Lower leg skin (tissue), 4 donors: ENCODE measurements around the gene C6. TPM values are rescaled to one million over a fixed set of nuclear protein-coding genes. Genes with fewer than 3 reads are reported as not detected.
"Not testable (repeated sequence)": the region's sequence is repeated elsewhere in the genome, so short reads cannot be mapped to it uniquely, and the experiment has no call there.

ENCODE experiments used
- DNase-seq, 2 donors: peaks; one replicate each; pipeline ENCODE4 v3.0.0-alpha.2; 2019; ENCODE audit warnings: low spot score in 2 of 2
- H3K4me3 ChIP-seq: fragments of 200-600 bp; sonication (generic); 2 replicates; pipeline ENCODE4 v1.5.1; 2017; ENCODE audit warnings: mild to moderate bottlenecking, low read depth; ENCODE audit not compliant: poor library complexity, severe bottlenecking
- CTCF ChIP-seq, 3 donors: fragments of 450-650 bp; IDR thresholded peaks; one replicate each; pipeline ENCODE4 v1.5.1; 2016; ENCODE audit warnings: antibody characterized with exemption in 3 of 3, mild to moderate bottlenecking in 3 of 3, moderate library complexity in 2 of 3
- POLR2A ChIP-seq, 2 donors: fragments of 450-650 bp; IDR thresholded peaks; one replicate each; pipeline ENCODE4 v1.6.1; 2016 to 2017; ENCODE audit warnings: antibody characterized with exemption in 2 of 2, mild to moderate bottlenecking in 1 of 2, moderate library complexity in 1 of 2
- WGBS, 2 donors: methylation state at CpG; one replicate each; pipeline ENCODE4 v1.1.5; 2018; 5-methylcytosine and 5-hydroxymethylcytosine counted together
- intact Hi-C: fragments of 100-400 bp; cut with DNase I; formaldehyde crosslinking; loops from one replicate; pipeline ENCODE4 v1.15.0; 2023; ENCODE audit warnings: low total_unique reads
- total RNA-seq, 4 donors: library from RNA; depleted of rRNA; stranded (reverse); fragments of >200 nt; gene quantifications; one replicate each; pipeline ENCODE4 v1.1.0, GENCODE V29; 2016

Gene C6
- total RNA-seq, 4 donors from 2014 or later: 0.27 to 3.6 (median 2.2) TPM

GRCh38 chr5:41223962-41224361 lies 10.6 kb upstream of the C6 start:
- intact Hi-C loops: no loop called here
- WGBS, 2 donors: 92 to 94% methylated on average over 2 of the region's 2 CpGs
- TF ChIP-seq CTCF (IDR thresholded peaks at IDR 0.05) (no peak), POLR2A (IDR thresholded peaks at IDR 0.05) (no peak)
- no peak for DNase-seq
- no peak overlapping the region for H3K4me3 ChIP-seq

GRCh38 chr5:41219658-41220269 lies 6.4 kb upstream of the C6 start:
- WGBS, 2 donors: 45 to 60% methylated on average over 2 of the region's 2 CpGs
- intact Hi-C loops: no loop called here

GRCh38 chr5:41218929-41219657 lies 5.8 kb upstream of the C6 start:
- WGBS, 2 donors: 74 to 79% methylated on average over 1 of the region's 1 CpG
- H3K4me3 ChIP-seq: no peak overlapping the region
- no peak for DNase-seq
- TF ChIP-seq CTCF (IDR thresholded peaks at IDR 0.05) (no peak), POLR2A (IDR thresholded peaks at IDR 0.05) (no peak)
- intact Hi-C loops: no loop called here

More at GRCh38 chr5:41219658-41220269, 6.4 kb upstream of the C6 start:
- no peak for TF ChIP-seq CTCF (IDR thresholded peaks at IDR 0.05)
- TF ChIP-seq POLR2A (IDR thresholded peaks at IDR 0.05): no peak
- H3K4me3 ChIP-seq: no peak overlapping the region
- DNase-seq: no peak

GRCh38 chr5:41214182-41214581 lies 850 bp upstream of the C6 start:
- DNase-seq: no peak
- no peak overlapping the region for H3K4me3 ChIP-seq
- no peak for TF ChIP-seq POLR2A (IDR thresholded peaks at IDR 0.05)
- TF ChIP-seq CTCF (IDR thresholded peaks at IDR 0.05): no peak
- intact Hi-C loops: no loop called here

GRCh38 chr5:41212935-41213334 lies 397 bp downstream of the C6 start:
- no peak overlapping the region for H3K4me3 ChIP-seq
- DNase-seq: no peak
- WGBS, 2 donors: 89 to 93% methylated on average over 1 of the region's 1 CpG
- no peak for TF ChIP-seq POLR2A (IDR thresholded peaks at IDR 0.05)
- intact Hi-C loops: no loop called here

- no peak overlapping the region for H3K4me3 ChIP-seq
- no peak for DNase-seq
- no peak for TF ChIP-seq POLR2A (IDR thresholded peaks at IDR 0.05)
- TF ChIP-seq CTCF (IDR thresholded peaks at IDR 0.05): no peak
- intact Hi-C loops: no loop called here
- 90 to 93% methylated on average over 4 of the region's 4 CpGs for WGBS, 2 donors
Observed at GRCh38 chr5:41211417-41211816, 1.9 kb downstream of the C6 start.

- intact Hi-C loops, H3K4me3 ChIP-seq, DNase-seq: not testable (repeated sequence)
- 85 to 92% methylated on average over 8 of the region's 8 CpGs for WGBS, 2 donors
Observed at GRCh38 chr5:41205475-41205874, 7.9 kb downstream of the C6 start.
